Smooth muscle cell (in vitro differentiated cells): ENCODE data around the gene WDR7. TPM values are rescaled to one million over a fixed set of nuclear protein-coding genes. Genes with fewer than 3 reads are reported as not detected.
A peak's percentile ranks its signal among the peaks of the same experiment; 100 is the strongest.

Experiments
- DNase-seq: peaks from one replicate; lab custom pipeline; 2025; ENCODE audit not compliant: unreplicated experiment; lab: John Stamatoyannopoulos, UW
- H2AFZ ChIP-seq: fragments of 200-600 bp; sonication (generic); 2 replicates; pipeline ENCODE4 v1.6.0; 2016; ENCODE audit warnings: antibody characterized with exemption, low read depth, mild to moderate bottlenecking
- H3F3A ChIP-seq: fragments of 200-600 bp; sonication (generic); 2 replicates; pipeline ENCODE4 v1.6.0; 2017; ENCODE audit warnings: antibody characterized with exemption, low read depth
- H3K27ac ChIP-seq: fragments of 200-600 bp; sonication (generic); 2 replicates; pipeline ENCODE4 v1.5.1; 2016; ENCODE audit warnings: low read depth, mild to moderate bottlenecking
- H3K27me3 ChIP-seq: fragments of 200-600 bp; sonication (generic); 2 replicates; pipeline ENCODE4 v1.6.1; 2016; ENCODE audit warnings: low read depth, mild to moderate bottlenecking
- H3K36me3 ChIP-seq: fragments of 200-600 bp; sonication (generic); 2 replicates; pipeline ENCODE4 v1.5.1; 2016; ENCODE audit warnings: low read depth
- H3K4me1 ChIP-seq: fragments of 200-600 bp; sonication (generic); 2 replicates; pipeline ENCODE4 v1.5.1; 2016; ENCODE audit warnings: low read depth
- H3K4me2 ChIP-seq: fragments of 200-600 bp; sonication (generic); 2 replicates; pipeline ENCODE4 v1.6.0; 2016; ENCODE audit warnings: mild to moderate bottlenecking
- H3K4me3 ChIP-seq: fragments of 200-600 bp; sonication (generic); 2 replicates; pipeline ENCODE4 v1.5.1; 2016; ENCODE audit warnings: mild to moderate bottlenecking
- H3K79me2 ChIP-seq: fragments of 200-600 bp; sonication (generic); 2 replicates; pipeline ENCODE4 v1.6.0; 2016; ENCODE audit warnings: low read depth, mild to moderate bottlenecking
- H3K9ac ChIP-seq: fragments of 200-600 bp; sonication (generic); 2 replicates; pipeline ENCODE4 v1.6.0; 2016; ENCODE audit warnings: low read depth
- H3K9me3 ChIP-seq: fragments of 200-600 bp; sonication (generic); replicated peaks from 2 replicates; pipeline ENCODE4 v1.5.1; 2016; ENCODE audit warnings: low read depth
- H4K20me1 ChIP-seq: fragments of 200-600 bp; sonication (generic); 2 replicates; pipeline ENCODE4 v1.6.0; 2016; ENCODE audit warnings: low read depth
- CTCF ChIP-seq: fragments of 200-600 bp; sonication (generic); IDR thresholded peaks from 2 replicates; pipeline ENCODE4 v1.5.1; 2017; ENCODE audit warnings: borderline replicate concordance, mild to moderate bottlenecking, antibody characterized with exemption; ENCODE audit not compliant: insufficient read depth, poor library complexity, severe bottlenecking
- WGBS: methylation state at CpG from one replicate; pipeline ENCODE4 v1.1.7; 2016; ENCODE audit warnings: low lambda C conversion rate; 5-methylcytosine and 5-hydroxymethylcytosine counted together
- polyA plus RNA-seq: library from polyadenylated mRNA; unstranded; fragments of >200 nt; fragmentation: Nextera tagmentation; extraction: Ambion mirVana; gene quantifications from 2 replicates; pipeline ENCODE4 v1.2.1, GENCODE V29; 2016
- total RNA-seq: library from RNA; depleted of rRNA; stranded (reverse); fragments of >200 nt; gene quantifications from 2 replicates; pipeline ENCODE4 v1.2.3, GENCODE V29; 2014

WDR7 gene
- total and polyA plus RNA-seq, 2 experiments from 2014 or later, result 5.3 to 9.2 TPM

- H3K79me2 ChIP-seq, result no peaks in the 10 kb centered on the region
- no peak for TF ChIP-seq CTCF
- H2AFZ ChIP-seq, result no peak overlapping the region
- no peaks in the 10 kb centered on the region for H3K36me3 ChIP-seq
- no peaks in the 10 kb centered on the region for H3K27me3 ChIP-seq
- H3K4me2 ChIP-seq, result no peak overlapping the region
- H3K27ac ChIP-seq, result no peak overlapping the region
- no peak overlapping the region for H3K9ac ChIP-seq
- no peaks in the 10 kb centered on the region for H3F3A ChIP-seq
- no peaks in the 10 kb centered on the region for H4K20me1 ChIP-seq
- no peak for DNase-seq
- 90% methylated on average over 5 of the region's 5 CpGs for WGBS
- no peaks in the 10 kb centered on the region for H3K9me3 ChIP-seq
- no peak overlapping the region for H3K4me3 ChIP-seq
- no peaks in the 10 kb centered on the region for H3K4me1 ChIP-seq
These were observed 202.8 kb downstream of the WDR7 start for GRCh38 chr18:56853961-56854360.

GRCh38 chr18:56861244-56861643, 210.1 kb downstream of the WDR7 start:
- TF ChIP-seq CTCF, result no peak
- H2AFZ ChIP-seq, result no peak overlapping the region
- no peak overlapping the region for H3K27ac ChIP-seq

GRCh38 chr18:56869189-56869777, 218.1 kb downstream of the WDR7 start:
- Histone ChIP-seq H3K4me2 (no peak overlapping the region), H3K36me3 (no peaks in the 10 kb centered on the region), H3K27ac (no peak overlapping the region), H3K9ac (no peak overlapping the region), H4K20me1 (no peaks in the 10 kb centered on the region), H3K79me2 (no peaks in the 10 kb centered on the region), H3K4me3 (no peak overlapping the region), H3K4me1 (peaks cover 13% of the 10 kb centered on the region), H3K9me3 (no peaks in the 10 kb centered on the region), H2AFZ (no peak overlapping the region), H3F3A (no peaks in the 10 kb centered on the region), H3K27me3 (no peaks in the 10 kb centered on the region)
- peak; percentile 60 for TF ChIP-seq CTCF
- 74% methylated on average over 2 of the region's 2 CpGs for WGBS
- no peak for DNase-seq

More at GRCh38 chr18:56861244-56861643, 210.1 kb downstream of the WDR7 start:
- WGBS, result 89% methylated on average over 6 of the region's 6 CpGs
- no peaks in the 10 kb centered on the region for H3K36me3 ChIP-seq
- no peaks in the 10 kb centered on the region for H3K27me3 ChIP-seq
- H3K9me3 ChIP-seq, result no peaks in the 10 kb centered on the region
- no peaks in the 10 kb centered on the region for H3F3A ChIP-seq
- H3K4me3 ChIP-seq, result no peak overlapping the region
- H3K4me1 ChIP-seq, result no peaks in the 10 kb centered on the region
- DNase-seq, result no peak
- no peaks in the 10 kb centered on the region for H3K79me2 ChIP-seq
- H4K20me1 ChIP-seq, result no peaks in the 10 kb centered on the region
- no peak overlapping the region for H3K4me2 ChIP-seq
- no peak overlapping the region for H3K9ac ChIP-seq

- peaks cover 14% of the 10 kb centered on the region for H3K4me1 ChIP-seq
- no peak overlapping the region for H3K9ac ChIP-seq
- no peaks in the 10 kb centered on the region for H3K79me2 ChIP-seq
- H2AFZ ChIP-seq, result no peak overlapping the region
- H4K20me1 ChIP-seq, result no peaks in the 10 kb centered on the region
- H3K4me3 ChIP-seq, result no peak overlapping the region
- no peak overlapping the region for H3K27ac ChIP-seq
- no peaks in the 10 kb centered on the region for H3K9me3 ChIP-seq
- WGBS, result 87% methylated on average over 2 of the region's 2 CpGs
- no peaks in the 10 kb centered on the region for H3K36me3 ChIP-seq
- DNase-seq, result no peak
- no peak overlapping the region for H3K4me2 ChIP-seq
- TF ChIP-seq CTCF, result no peak
- no peaks in the 10 kb centered on the region for H3F3A ChIP-seq
- H3K27me3 ChIP-seq, result no peaks in the 10 kb centered on the region
These were observed 219.8 kb downstream of the WDR7 start for GRCh38 chr18:56870982-56871381.
